Glutamatergic neuron (in vitro differentiated cells): ENCODE measurements around the gene DNMT1. TPM values are rescaled to one million over a fixed set of nuclear protein-coding genes. Genes with fewer than 3 reads are reported as not detected.
A peak's percentile ranks its signal among the peaks of the same experiment; 100 is the strongest.
"Not testable (repeated sequence)": the region's sequence is repeated elsewhere in the genome, so short reads cannot be mapped to it uniquely, and the experiment has no call there.

Experiments
- DNase-seq: peaks from one replicate; pipeline ENCODE4 v3.0.0; 2022
- H3K27ac Mint-ChIP-seq: one replicate; pipeline ENCODE4 v1.8.0; 2020; ENCODE audit warnings: mild to moderate bottlenecking, mixed read lengths, inconsistent platforms; ENCODE audit not compliant: unreplicated experiment
- H3K27me3 Mint-ChIP-seq: one replicate; pipeline ENCODE4 v1.8.0; 2020; ENCODE audit warnings: mild to moderate bottlenecking, moderate library complexity, mixed read lengths, inconsistent platforms; ENCODE audit not compliant: unreplicated experiment
- H3K36me3 Mint-ChIP-seq: one replicate; pipeline ENCODE4 v1.8.0; 2020; ENCODE audit warnings: mild to moderate bottlenecking, mixed read lengths, inconsistent platforms; ENCODE audit not compliant: unreplicated experiment
- H3K4me1 Mint-ChIP-seq: one replicate; pipeline ENCODE4 v1.8.0; 2020; ENCODE audit warnings: mild to moderate bottlenecking, low read depth, mixed read lengths, inconsistent platforms; ENCODE audit not compliant: unreplicated experiment
- H3K4me3 Mint-ChIP-seq: one replicate; pipeline ENCODE4 v1.8.0; 2020; ENCODE audit warnings: mild to moderate bottlenecking, mixed read lengths, inconsistent platforms; ENCODE audit not compliant: unreplicated experiment
- H3K9me3 Mint-ChIP-seq: one replicate; pipeline ENCODE4 v1.8.0; 2020; ENCODE audit warnings: mild to moderate bottlenecking, moderate library complexity, mixed read lengths, inconsistent platforms; ENCODE audit not compliant: unreplicated experiment
- long read RNA-seq: library from polyadenylated mRNA; unstranded; transcript quantifications from one replicate; pipeline ENCODE4 v2.0.0, GENCODE V29; 2020; ENCODE audit not compliant: unreplicated experiment
- total RNA-seq: library from RNA; stranded (reverse); fragmentation: NEBNext Ultra II Directional; extraction: Animal tissue kit (Norgen Biotek cat#: 25700); gene quantifications from one replicate; pipeline ENCODE4 v1.2.1, GENCODE V29; 2021; ENCODE audit not compliant: unreplicated experiment
- TF ChIP-seq, protein P1 (sequence below): fragments of 200-600 bp; sonication (generic); IDR thresholded peaks from one replicate; pipeline ENCODE4 v1.5.0; 2021; ENCODE audit not compliant: partially characterized antibody, unreplicated experiment

Gene DNMT1
- total RNA-seq: 129 TPM
- long read RNA-seq, partial matches to known transcripts: 15 of 17 reads
- long read RNA-seq, other reads (novel, unspliced or antisense): 2 of 17 reads

DNA sequence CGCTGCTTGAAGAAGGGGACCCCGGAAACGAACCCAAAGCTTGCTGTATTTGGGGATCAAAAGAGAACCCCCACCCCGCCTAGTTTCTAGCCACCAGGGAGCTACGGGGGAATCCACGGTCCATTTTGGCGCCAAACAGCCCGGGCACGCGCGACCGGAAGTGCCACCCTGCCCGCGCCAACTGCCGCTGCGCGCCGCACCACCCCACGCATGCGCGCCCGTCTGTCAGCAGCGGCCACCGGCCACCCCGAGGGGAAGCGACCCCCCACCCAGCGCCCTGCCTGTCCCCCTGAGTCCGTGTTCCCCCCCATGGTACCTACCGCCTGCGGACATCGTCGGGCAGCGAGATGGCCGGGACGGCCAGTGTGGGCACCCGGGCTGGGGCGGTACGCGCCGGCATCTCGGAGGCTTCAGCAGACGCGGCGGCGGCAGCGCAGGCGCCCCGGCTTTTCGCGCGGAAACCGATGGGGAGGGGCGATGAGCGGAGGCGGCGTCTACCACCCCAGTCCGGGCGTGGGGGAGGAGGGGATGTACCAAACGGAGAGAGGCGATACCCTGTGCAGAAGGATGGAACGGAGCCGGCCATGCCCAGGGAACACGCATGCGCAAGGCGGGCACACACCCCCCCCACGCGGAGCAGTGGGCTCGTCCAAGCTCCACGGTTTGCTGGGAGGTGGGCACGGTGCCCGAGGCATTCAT lies at the start of gene DNMT1:
DNMT1 (minus strand) TSS at position 454 of the 699 bp plus-strand sequence; CDS start at position 400, 54 bp downstream.
- peak within 1 kb of the TSS; percentile 67 for H3K27ac Mint-ChIP-seq
- peaks cover 3% of the 10 kb centered on the region for H3K4me1 Mint-ChIP-seq
- H3K36me3 Mint-ChIP-seq: no peaks in the 10 kb centered on the region
- DNase-seq: peak; percentile 98
- H3K9me3 Mint-ChIP-seq: peaks cover 1% of the 10 kb centered on the region
- H3K4me3 Mint-ChIP-seq: peak within 1 kb of the TSS; percentile 96
- TF ChIP-seq, protein P1, sequence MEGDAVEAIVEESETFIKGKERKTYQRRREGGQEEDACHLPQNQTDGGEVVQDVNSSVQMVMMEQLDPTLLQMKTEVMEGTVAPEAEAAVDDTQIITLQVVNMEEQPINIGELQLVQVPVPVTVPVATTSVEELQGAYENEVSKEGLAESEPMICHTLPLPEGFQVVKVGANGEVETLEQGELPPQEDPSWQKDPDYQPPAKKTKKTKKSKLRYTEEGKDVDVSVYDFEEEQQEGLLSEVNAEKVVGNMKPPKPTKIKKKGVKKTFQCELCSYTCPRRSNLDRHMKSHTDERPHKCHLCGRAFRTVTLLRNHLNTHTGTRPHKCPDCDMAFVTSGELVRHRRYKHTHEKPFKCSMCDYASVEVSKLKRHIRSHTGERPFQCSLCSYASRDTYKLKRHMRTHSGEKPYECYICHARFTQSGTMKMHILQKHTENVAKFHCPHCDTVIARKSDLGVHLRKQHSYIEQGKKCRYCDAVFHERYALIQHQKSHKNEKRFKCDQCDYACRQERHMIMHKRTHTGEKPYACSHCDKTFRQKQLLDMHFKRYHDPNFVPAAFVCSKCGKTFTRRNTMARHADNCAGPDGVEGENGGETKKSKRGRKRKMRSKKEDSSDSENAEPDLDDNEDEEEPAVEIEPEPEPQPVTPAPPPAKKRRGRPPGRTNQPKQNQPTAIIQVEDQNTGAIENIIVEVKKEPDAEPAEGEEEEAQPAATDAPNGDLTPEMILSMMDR: no peak
- peaks cover 2% of the 10 kb centered on the region for H3K27me3 Mint-ChIP-seq

DNA sequence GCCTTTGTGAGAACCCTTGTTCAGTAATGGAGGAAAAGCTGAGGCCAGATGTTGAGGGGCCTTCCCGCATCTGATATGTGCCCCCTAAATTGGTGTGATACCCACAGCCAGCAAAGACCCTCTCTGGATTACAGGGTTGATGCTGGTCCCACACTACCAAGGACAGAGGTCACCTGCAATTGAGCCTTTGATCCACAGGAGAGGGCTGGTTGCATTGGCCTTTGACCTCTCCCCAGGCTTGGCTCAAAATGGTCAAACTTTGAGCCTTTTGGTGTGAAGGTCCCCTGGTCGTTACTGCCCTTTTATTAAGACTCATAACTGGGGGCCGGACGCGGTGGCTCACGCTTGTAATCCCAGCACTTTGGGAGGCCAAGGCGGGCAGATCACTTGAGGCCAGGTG lies 48.9 kb upstream of the DNMT1 start:
- no peak overlapping the region for H3K4me3 Mint-ChIP-seq
- no peak for DNase-seq
- H3K27me3 Mint-ChIP-seq: no peaks in the 10 kb centered on the region
- no peaks in the 10 kb centered on the region for H3K9me3 Mint-ChIP-seq
- TF ChIP-seq, protein P1: no peak
- no peaks in the 10 kb centered on the region for H3K36me3 Mint-ChIP-seq
- no peak overlapping the region for H3K27ac Mint-ChIP-seq
- no peaks in the 10 kb centered on the region for H3K4me1 Mint-ChIP-seq

DNA sequence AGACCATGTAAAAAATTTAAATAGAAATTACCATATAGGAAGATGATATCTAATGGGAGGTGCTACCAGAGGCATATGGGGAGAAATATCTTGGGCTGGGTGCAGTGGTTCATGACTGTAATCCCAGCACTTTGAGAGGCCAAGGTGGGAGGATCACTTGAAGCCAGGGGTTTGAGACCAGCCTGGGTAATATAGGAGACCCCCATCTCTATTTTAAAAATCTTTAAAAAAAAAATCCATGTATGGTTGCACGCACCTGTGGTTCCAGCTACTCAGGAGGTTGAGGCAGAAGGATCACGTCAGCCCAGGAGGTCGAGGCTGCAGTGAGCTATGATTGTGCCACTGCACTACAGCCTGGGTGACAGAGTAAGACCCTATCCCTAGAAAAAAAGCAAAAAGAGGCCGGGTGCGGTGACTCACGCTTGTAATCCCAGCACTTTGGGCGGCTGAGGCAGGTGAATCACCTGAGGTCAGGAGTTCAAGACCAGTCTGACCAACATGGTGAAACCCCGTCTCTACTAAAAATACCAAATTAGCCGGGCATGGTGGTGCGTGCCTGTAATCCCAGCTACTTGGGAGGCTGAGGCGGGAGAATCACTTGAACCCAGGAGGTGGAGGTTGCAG lies 47.2 kb upstream of the DNMT1 start:
- H3K4me3 Mint-ChIP-seq, DNase-seq, H3K36me3 Mint-ChIP-seq, H3K27me3 Mint-ChIP-seq, H3K27ac Mint-ChIP-seq, H3K9me3 Mint-ChIP-seq, H3K4me1 Mint-ChIP-seq: not testable (repeated sequence)

DNA sequence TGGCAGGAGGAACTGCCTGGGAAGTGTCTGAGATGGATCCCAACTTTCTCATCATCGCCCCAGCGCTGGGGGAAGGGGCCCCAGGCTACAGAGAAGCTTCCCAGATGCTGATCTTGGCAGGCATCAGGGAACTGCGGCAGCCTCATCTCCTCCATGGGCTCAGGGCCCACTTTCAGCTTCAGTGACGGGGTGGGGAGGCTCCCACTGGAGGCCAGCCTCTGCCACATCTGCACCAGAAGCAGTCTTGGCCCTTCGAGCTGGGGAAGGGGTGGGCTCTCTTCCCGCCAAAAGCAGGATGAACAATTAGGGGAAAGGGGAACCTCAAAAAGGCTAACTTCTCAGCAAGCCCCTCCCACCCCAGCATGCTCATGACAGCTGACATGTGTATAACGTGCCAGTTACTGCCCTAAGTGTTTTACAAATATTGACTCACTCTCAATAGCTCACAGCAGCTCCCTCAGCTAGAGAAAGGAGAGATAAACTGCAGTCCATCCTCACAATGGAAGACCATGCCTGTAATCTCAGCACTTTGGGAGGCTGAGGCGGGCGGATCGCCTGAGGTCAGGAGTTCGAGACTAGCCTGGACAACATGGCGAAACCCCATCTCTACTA lies 43.5 kb upstream of the DNMT1 start:
- DNase-seq: no peak
- Mint-ChIP-seq H3K9me3 (peaks cover 4% of the 10 kb centered on the region), H3K27ac (no peak overlapping the region), H3K4me3 (no peak overlapping the region), H3K27me3 (peaks cover 9% of the 10 kb centered on the region), H3K4me1 (peaks cover 7% of the 10 kb centered on the region), H3K36me3 (no peaks in the 10 kb centered on the region)
- TF ChIP-seq, protein P1: no peak

DNA sequence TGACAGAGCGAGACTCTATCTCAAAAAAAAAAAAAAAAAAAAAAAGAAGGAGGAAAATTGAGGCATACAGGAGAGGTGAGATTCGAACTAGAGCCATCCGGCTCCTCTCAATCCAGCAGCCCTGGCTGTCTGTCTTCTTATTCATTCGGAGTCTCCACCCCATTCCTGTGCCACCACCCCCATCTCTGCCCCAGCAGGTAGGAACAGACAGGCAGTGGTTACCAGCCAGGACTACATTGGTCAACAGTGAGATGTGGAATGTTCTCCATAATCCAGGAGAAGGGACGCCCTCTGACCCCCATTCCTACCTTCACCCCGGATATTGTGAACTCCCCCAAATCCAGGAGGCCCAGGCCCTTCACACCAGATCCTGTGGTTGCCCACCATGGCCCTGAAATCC lies 42.9 kb upstream of the DNMT1 start:
- Mint-ChIP-seq H3K4me3 (no peak overlapping the region), H3K4me1 (peaks cover 7% of the 10 kb centered on the region), H3K27me3 (peaks cover 9% of the 10 kb centered on the region), H3K36me3 (no peaks in the 10 kb centered on the region), H3K9me3 (peaks cover 4% of the 10 kb centered on the region), H3K27ac (no peak overlapping the region)
- no peak for DNase-seq
- TF ChIP-seq, protein P1: no peak

DNA sequence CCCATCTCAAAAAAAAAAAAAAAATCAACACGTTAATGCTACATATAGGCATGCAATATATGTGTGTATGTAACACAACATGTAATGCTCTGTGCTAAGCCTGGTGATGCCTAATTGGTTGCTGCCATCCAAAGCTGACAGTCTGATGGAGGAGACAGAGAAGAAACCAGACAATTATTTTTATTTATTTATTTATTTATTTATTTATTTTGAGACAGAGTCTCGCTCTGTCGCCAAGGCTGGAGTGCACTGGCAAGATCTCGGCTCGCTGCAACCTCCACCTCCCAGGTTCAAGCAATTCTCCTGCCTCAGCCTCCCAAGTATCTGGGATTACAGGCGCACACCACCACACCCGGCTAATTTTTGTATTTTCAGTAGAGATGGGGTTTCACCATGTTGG lies 40.7 kb upstream of the DNMT1 start:
- not testable (repeated sequence) for H3K36me3 Mint-ChIP-seq, DNase-seq, H3K4me1 Mint-ChIP-seq, H3K4me3 Mint-ChIP-seq, H3K9me3 Mint-ChIP-seq
- H3K27me3 Mint-ChIP-seq: peaks cover 11% of the 10 kb centered on the region
- H3K27ac Mint-ChIP-seq: peak overlapping the region; percentile 97
